Activated T-cell treated with anti-CD3 and anti-CD28 coated beads, Interleukin-2, amount 50 U/mL, for 24 hours (primary cell): ENCODE data around the gene PGBD5.

ENCODE experiments used
- DNase-seq: peaks from one replicate; pipeline ENCODE4 v3.0.0-alpha.2; 2020
- H3K27ac Mint-ChIP-seq: 2 replicates; pipeline ENCODE4 v1.8.0; 2020; ENCODE audit warnings: mild to moderate bottlenecking, mixed read lengths
- H3K27me3 Mint-ChIP-seq: 2 replicates; pipeline ENCODE4 v1.8.0; 2020; ENCODE audit warnings: mixed read lengths
- H3K36me3 Mint-ChIP-seq: 2 replicates; pipeline ENCODE4 v1.8.0; 2020; ENCODE audit warnings: low read depth, mixed read lengths
- H3K4me1 Mint-ChIP-seq: 2 replicates; pipeline ENCODE4 v1.8.0; 2020; ENCODE audit warnings: low read depth, mixed read lengths
- H3K4me3 Mint-ChIP-seq: 2 replicates; pipeline ENCODE4 v1.8.0; 2020; ENCODE audit warnings: mild to moderate bottlenecking, moderate library complexity, mixed read lengths
- H3K9me3 Mint-ChIP-seq: 2 replicates; pipeline ENCODE4 v1.8.0; 2020; ENCODE audit warnings: mixed read lengths

Gene PGBD5

DNA sequence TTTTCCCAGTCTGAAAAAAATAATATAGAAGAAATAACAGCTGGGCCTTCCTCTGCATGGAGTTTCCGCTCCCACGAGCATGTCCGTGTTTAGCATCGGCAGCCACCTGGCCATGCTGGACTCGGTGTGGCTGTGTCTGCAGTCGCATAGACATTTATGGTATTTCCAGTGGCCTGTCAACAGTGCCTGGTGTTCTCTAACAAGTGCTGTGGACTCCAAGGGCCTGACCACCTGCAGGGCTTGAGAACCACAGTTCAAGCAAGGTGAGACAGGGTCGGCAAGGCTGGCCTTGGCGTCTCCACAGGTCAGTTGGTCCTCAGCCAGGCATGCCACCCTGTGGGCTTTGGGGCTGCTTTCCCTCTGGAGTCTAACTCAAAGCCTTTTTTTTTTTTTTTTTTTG is 124.8 kb downstream of the PGBD5 start:
- Mint-ChIP-seq H3K27me3 (no peaks in the 10 kb centered on the region), H3K4me3 (no peak overlapping the region), H3K4me1 (peaks cover 18% of the 10 kb centered on the region), H3K27ac (no peak overlapping the region), H3K36me3 (no peaks in the 10 kb centered on the region), H3K9me3 (no peaks in the 10 kb centered on the region)
- DNase-seq: no peak

DNA sequence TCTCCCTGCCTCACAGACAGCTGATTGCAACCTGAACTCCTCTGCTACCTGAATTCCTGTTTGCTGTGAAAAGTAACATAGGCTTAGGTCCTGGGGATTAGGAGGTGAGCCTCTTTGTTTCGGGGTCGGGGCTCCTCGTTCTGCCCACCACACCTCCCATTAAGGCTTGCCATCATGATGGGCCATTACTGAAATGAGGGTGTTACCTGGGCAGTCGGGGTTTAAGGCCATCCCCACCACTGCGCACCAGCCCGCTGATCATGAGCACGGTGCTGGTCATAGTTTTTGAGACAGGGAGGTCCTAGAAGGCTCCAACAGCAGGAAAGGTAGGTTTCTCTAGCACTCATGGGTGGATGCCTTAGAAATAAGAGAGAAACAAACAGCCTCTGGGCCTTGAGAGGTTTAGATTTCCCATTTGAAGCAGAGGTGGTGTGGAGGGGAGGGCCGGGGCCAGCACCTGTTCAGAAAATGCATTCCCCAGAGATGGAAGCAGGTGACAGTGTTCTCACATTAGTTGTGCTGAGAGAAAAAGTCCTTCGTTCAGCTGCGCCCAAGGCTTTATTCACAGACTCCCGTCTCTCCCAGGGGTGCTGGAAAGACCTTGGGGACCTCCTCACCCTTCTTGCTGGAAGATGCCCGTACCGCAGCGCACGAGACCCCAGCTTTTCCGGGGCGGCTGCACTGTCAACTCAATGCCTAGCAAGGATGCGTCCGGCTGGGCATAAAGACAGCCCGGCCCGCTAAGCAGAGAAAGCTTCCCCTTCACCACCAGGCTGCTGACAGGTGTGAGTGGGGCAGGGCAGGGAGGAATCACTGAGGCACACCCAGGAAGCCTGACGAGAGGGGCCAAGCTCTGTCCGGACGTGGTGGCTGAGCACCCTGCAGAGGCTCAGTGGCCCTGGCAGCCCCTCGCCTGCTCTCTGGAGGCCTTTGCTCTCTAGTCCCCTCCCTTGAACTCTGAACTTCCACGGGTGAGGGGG is 125.5 kb downstream of the PGBD5 start:
- Mint-ChIP-seq H3K4me1 (peaks cover 14% of the 10 kb centered on the region), H3K36me3 (no peaks in the 10 kb centered on the region), H3K27ac (no peak overlapping the region), H3K9me3 (no peaks in the 10 kb centered on the region), H3K27me3 (no peaks in the 10 kb centered on the region), H3K4me3 (no peak overlapping the region)
- no peak for DNase-seq

DNA sequence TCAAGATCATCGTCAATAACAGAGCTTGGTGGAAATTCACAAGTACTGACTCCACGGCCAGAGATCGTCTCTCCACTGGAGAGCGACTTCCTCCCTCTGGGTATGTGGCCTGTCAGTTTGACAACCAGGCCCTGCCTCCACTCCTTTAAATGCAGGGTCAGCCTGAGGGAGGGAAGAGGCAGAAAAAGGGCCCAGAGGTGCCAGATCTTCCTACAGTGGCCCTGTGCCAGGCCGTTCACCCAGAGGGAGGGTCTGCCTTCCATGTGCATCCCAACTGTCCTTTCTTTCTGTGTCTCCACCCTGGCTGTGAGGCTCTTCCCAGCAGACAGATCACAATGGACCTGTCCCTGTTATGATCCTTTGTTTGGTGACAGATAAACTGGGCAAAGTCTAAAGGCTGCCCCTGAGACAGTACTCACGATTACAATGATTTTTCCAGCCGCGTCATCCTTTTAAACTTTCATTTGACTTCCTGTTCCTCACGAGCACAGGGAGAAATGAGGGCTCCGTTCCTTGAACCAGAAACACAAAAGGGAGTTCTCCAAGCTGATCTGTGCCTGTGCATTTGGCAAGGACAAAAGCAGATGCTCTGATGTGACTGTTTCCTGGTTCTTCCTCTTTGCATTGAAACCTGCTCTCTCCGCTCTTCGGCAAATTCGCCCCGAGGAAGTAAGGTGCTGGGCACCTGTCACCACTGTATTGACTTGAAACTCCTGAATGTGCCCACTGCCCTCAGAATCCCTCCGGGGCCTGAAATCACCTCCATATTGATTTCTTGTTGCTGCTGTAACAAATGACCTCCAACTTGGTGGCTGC is 126.7 kb downstream of the PGBD5 start:
- Mint-ChIP-seq H3K27ac (no peak overlapping the region), H3K9me3 (no peaks in the 10 kb centered on the region), H3K27me3 (peaks cover 5% of the 10 kb centered on the region), H3K4me3 (no peak overlapping the region), H3K4me1 (peaks cover 12% of the 10 kb centered on the region), H3K36me3 (no peaks in the 10 kb centered on the region)
- DNase-seq: no peak

DNA sequence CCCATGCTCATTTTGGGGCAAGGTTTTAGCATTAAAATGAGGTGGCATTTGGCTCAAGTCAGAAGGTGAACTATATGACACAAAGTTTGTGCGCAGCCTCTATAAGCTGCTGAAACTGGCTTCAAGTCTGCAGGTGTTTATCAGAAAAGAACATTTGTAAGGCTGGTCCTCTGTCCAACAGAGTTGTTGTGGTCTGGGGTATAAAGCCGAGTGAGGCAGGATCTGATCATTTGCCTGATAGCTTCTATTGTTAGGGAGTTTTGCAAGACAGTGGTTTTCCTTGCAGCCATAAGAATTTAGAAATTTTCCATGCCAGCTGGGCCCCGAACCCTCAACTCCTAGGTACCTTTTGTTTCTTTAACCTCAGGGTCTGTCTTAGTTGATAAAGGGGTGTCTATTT is 130.8 kb downstream of the PGBD5 start:
- H3K27ac Mint-ChIP-seq: no peak overlapping the region

DNA sequence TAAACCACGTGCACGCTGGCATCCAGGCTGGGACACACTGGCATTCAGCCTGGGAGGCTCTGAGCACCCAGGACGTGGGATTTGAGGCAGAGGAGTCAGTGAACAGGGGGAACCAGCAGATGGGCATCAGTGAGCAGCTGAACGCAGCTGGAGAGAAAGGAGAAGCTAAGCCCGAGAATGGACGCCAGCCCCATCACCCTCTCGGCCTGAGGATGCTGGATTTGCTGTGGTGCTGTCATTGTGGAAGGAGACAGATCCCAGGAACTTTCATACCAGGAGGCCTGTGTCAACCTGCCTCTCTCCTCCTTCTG is 132.8 kb downstream of the PGBD5 start:
- Mint-ChIP-seq H3K9me3 (no peaks in the 10 kb centered on the region), H3K27ac (no peak overlapping the region), H3K36me3 (no peaks in the 10 kb centered on the region), H3K27me3 (peaks cover 41% of the 10 kb centered on the region), H3K4me1 (peaks cover 3% of the 10 kb centered on the region), H3K4me3 (no peak overlapping the region)
- DNase-seq: peak; percentile 9

More for the DNA sequence above, 130.8 kb downstream of the PGBD5 start:
- peaks cover 37% of the 10 kb centered on the region for H3K27me3 Mint-ChIP-seq
- no peaks in the 10 kb centered on the region for H3K9me3 Mint-ChIP-seq
- no peaks in the 10 kb centered on the region for H3K36me3 Mint-ChIP-seq
- DNase-seq: no peak
- H3K4me1 Mint-ChIP-seq: peaks cover 3% of the 10 kb centered on the region
- H3K4me3 Mint-ChIP-seq: no peak overlapping the region

DNA sequence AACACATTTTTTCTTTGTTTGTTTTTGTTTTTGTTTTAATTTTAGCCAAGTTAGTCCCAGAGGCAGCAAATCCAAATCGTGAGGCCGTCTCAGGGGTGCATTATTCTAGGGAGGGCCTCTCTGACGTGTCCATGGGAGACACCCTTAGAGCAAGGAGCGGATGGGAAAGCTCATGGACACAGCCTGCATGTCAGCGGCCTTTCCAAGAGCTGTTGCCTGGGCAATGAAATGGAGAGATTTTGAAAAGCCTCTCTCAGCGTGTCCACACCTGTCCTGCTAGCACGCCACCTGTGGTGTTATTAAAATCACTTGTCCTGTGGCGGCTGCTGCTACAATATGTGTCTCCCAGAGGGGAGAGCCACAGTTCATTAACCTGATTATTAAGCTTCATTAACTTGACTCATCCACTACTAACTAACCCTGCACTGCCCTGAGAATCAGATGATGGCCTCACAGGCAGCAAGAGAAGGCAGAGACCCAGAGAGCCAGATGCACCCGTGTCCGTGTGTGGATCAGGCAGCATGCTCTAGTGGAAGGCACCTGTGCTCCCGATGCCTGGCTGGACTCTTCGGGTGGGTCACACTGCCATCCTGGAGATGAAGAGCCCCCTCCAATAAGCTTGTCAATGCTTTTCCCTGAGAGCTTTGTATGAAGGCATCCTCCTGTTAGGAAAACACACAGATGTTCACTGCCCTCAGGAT is 133.3 kb downstream of the PGBD5 start:
- H3K9me3 Mint-ChIP-seq: no peaks in the 10 kb centered on the region
- H3K27ac Mint-ChIP-seq: no peak overlapping the region
- H3K4me1 Mint-ChIP-seq: peaks cover 3% of the 10 kb centered on the region
- H3K27me3 Mint-ChIP-seq: peaks cover 41% of the 10 kb centered on the region
- no peak overlapping the region for H3K4me3 Mint-ChIP-seq
- no peaks in the 10 kb centered on the region for H3K36me3 Mint-ChIP-seq
- DNase-seq: peak; percentile 11

DNA sequence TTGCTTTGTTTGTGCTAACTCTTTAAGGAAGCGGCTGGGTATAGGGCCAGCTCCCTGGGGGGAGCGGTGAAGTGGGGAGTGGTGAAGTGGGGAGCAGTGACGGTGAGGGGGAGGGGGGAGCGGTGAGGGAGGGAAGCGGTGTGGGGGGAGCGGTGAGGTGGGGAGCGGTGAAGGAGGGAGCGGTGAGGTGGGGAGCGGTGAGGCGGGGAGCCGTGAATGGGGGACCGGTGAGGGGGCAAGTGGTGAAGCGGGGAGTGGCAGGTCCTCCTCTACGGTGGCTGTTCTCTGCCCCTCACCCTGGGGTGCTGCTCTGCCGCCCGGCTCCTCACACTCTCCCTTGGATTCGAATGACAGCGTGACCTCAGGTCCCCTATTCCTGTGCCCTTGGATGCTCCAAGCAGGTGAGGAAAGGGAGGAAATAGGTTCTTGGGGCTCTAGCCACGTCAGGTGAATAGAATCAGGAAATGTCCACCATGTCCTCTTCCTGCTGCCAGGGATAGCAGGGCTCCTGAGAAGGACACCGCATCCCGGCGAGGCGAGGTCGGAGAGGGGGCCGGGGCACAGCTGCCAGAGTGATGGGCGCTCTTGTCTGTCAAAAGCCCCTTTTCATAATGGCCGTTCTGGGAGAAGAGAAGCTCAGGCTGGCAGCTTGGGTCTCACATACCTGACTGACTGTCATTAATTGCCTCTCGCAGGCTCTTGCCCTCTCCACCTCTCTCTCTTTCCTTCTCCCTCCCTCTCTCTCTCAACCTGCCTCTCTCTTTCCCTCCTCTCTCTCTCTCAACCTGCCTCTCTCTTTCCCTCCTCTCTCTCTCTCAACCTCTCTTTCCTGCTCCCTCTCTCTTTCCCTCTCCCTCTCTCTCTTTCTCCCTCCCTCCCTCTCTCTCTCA is 134.2 kb downstream of the PGBD5 start:
- Mint-ChIP-seq H3K9me3 (no peaks in the 10 kb centered on the region), H3K27me3 (peaks cover 41% of the 10 kb centered on the region), H3K4me3 (no peak overlapping the region), H3K4me1 (peaks cover 3% of the 10 kb centered on the region), H3K27ac (no peak overlapping the region), H3K36me3 (no peaks in the 10 kb centered on the region)
- DNase-seq: peak; percentile 23

DNA sequence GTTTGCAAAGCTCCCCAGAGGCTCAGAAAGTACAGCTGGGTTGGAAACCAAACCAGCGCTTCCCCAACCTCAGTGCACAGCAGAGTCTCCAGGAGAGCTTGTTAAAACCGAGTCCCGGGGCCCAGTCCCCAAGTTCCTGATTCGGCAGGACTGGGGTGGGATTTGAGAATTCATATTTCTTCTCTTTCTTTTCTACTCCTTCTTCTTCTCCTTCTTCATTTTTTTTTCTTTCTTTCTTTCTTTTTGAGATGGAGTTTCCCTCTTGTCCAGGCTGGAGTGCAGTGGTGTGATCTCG is 136.8 kb downstream of the PGBD5 start:
- Mint-ChIP-seq H3K27me3 (peaks cover 36% of the 10 kb centered on the region), H3K36me3 (peaks cover 4% of the 10 kb centered on the region), H3K4me3 (no peak overlapping the region), H3K4me1 (peaks cover 3% of the 10 kb centered on the region), H3K27ac (no peak overlapping the region), H3K9me3 (no peaks in the 10 kb centered on the region)
- no peak for DNase-seq

DNA sequence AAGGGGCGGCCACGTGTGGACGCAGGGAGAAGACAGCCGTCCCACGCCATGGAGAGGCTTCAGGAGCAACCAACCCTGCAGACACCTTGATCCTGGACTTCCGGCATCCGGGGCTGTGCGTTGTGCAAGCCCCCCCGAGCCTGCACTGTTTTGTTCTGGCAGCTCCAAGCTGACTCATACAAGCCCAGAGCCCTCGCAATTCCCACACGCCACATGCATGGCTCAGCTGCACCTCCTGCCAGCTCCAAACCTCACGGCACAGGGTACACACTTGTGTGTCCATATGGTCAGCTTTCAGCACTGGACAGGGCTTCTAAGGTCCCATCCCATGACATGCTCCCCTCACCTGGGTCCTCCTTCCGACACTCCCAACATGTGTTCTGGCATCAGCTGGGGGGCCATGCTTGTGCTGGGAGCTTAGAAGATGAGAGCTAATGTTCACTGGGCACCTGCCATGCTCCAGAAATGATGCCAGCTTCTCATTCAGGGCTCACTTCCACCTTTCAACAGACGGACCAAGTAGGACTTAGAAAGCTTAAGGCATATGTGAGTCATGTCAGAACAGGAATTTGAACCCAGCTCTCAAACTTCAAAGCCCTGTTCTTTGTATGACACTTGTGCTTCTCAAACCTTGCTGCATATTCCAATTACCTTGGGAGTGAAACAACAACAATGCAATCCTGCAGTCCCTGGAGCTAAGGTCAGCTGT is 137.3 kb downstream of the PGBD5 start:
- Mint-ChIP-seq H3K4me1 (peaks cover 3% of the 10 kb centered on the region), H3K27ac (no peak overlapping the region), H3K36me3 (peaks cover 4% of the 10 kb centered on the region), H3K9me3 (no peaks in the 10 kb centered on the region), H3K4me3 (no peak overlapping the region), H3K27me3 (peaks cover 32% of the 10 kb centered on the region)
- no peak for DNase-seq

DNA sequence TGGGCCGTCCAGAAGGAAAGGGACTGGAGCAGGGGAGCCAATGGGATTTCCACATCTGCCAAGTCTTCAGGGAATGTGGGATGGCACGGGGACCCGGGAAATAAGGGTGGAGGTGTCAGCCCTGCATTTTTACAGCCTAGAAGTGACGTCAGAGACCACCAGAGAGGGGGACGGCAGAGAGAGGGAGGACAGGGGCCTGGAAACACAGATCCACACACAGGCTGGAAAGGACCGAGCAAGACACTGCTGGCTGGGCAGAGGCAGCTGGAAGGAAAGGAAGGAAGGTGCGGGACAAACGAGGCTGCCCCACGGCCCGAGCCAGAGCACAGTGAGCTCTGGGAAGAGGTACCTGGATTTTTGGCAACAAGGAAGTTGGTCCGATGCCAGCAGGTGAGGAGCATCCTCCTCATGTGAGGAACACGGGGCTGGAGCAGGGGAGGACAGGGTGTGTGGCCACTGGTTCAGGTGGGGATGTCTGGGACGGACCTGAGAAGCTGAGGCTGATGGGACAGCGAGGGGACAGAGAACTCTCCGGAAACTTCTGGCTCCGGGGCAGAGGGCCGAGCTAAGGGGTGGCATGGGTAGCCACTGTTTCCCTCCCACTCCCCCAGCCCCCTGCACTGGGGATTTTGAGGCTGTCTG is 138.3 kb downstream of the PGBD5 start:
- Mint-ChIP-seq H3K4me3 (no peak overlapping the region), H3K27ac (peak overlapping the region; percentile 66), H3K36me3 (peaks cover 8% of the 10 kb centered on the region), H3K4me1 (peaks cover 3% of the 10 kb centered on the region), H3K9me3 (no peaks in the 10 kb centered on the region), H3K27me3 (peaks cover 23% of the 10 kb centered on the region)
- no peak for DNase-seq

DNA sequence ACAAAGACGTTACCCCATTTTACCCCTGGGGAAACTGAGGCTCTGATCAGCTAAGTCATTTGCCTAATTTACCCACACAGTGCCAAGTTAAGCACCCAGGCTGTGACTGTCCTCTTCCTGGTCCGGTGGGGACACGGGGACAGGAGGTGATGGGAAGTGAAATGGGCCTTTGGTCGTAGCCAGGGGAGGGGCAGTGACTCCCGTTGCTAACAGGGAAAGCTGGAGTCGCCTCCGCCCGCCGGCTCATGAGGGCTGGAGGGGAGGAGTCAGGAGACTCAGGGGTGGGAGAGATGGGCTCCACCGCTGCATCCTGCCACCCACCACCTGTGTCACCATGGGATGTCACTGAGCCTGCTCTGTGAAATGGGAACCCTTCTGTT is 139.3 kb downstream of the PGBD5 start:
- no peak overlapping the region for H3K27ac Mint-ChIP-seq
- peaks cover 13% of the 10 kb centered on the region for H3K27me3 Mint-ChIP-seq
- H3K9me3 Mint-ChIP-seq: no peaks in the 10 kb centered on the region
- no peak for DNase-seq
- H3K36me3 Mint-ChIP-seq: peaks cover 15% of the 10 kb centered on the region
- peaks cover 4% of the 10 kb centered on the region for H3K4me1 Mint-ChIP-seq
- H3K4me3 Mint-ChIP-seq: no peak overlapping the region

DNA sequence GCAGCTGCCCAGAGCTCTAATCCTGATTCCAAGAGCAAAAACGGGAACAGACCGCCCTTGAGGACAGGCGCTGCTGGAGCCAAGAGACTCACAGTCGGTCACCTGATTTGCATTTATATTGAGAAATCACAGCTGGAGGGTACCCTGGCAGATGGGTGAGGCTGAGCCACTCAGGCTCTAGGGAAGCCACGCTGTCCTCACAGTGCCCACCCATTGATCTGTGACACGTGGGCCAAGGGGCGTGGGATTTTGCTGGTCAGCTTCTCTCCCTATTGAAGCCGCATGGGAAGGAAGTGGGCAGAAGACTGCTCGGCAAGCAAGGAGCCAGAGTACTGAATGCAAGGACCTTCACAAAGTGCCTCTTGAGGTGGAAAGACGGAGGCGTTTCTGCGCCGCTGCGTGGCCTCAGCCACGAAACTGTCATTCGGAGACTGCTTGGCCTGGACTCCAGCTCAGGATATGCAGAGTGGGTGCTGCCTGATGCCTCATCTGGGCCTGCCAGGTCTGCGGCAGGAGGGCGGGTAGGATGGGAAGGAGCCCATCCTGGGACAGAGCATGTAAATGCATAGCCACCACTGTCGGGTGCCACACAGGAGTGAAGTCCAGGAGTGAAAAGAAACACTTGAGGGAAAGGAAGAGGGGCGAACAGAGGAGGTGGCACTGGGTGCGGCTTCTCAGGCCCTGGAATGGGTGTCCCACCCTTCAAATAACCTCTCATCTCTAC is 139.8 kb downstream of the PGBD5 start:
- Mint-ChIP-seq H3K4me3 (no peak overlapping the region), H3K36me3 (peaks cover 18% of the 10 kb centered on the region), H3K4me1 (peaks cover 7% of the 10 kb centered on the region), H3K9me3 (no peaks in the 10 kb centered on the region), H3K27me3 (peaks cover 10% of the 10 kb centered on the region), H3K27ac (peak overlapping the region; percentile 37)
- no peak for DNase-seq

DNA sequence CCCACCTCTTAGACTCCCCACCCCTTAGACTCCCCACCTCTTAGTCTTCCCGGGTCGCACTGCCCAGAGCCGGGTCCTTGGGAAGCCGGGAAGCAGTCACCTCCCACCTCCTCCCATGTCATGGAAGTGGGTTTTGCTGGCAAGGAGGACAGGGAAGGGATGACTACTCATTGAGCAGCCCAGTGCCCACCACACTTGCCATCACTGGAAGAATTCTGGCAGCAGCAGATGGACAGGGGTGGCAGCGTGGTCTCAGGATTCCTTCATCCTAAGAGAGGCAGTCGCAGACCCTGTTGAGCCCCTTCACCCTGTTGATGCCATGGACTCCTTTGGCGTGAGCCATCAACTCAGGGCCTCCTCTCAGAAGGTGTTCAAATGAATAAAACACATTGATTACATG is 140.8 kb downstream of the PGBD5 start:
- DNase-seq: no peak
- peaks cover 13% of the 10 kb centered on the region for H3K4me1 Mint-ChIP-seq
- peaks cover 28% of the 10 kb centered on the region for H3K36me3 Mint-ChIP-seq
- peaks cover 4% of the 10 kb centered on the region for H3K27me3 Mint-ChIP-seq
- H3K9me3 Mint-ChIP-seq: no peaks in the 10 kb centered on the region
- no peak overlapping the region for H3K4me3 Mint-ChIP-seq
- H3K27ac Mint-ChIP-seq: no peak overlapping the region
